GM19372 (cell line): ENCODE results near the gene ZNF841.
A peak's percentile ranks its signal among the peaks of the same experiment; 100 is the strongest.
"Not testable (repeated sequence)": the region's sequence is repeated elsewhere in the genome, so short reads cannot be mapped to it uniquely, and the experiment has no call there.

ENCODE experiments used
- ATAC-seq: cut with Tn5 transposase; IDR thresholded peaks from one replicate; pipeline ENCODE4 v1.9.1; 2021; ENCODE audit warnings: mild to moderate bottlenecking, low read depth, moderate library complexity; ENCODE audit not compliant: unreplicated experiment

Gene ZNF841

DNA sequence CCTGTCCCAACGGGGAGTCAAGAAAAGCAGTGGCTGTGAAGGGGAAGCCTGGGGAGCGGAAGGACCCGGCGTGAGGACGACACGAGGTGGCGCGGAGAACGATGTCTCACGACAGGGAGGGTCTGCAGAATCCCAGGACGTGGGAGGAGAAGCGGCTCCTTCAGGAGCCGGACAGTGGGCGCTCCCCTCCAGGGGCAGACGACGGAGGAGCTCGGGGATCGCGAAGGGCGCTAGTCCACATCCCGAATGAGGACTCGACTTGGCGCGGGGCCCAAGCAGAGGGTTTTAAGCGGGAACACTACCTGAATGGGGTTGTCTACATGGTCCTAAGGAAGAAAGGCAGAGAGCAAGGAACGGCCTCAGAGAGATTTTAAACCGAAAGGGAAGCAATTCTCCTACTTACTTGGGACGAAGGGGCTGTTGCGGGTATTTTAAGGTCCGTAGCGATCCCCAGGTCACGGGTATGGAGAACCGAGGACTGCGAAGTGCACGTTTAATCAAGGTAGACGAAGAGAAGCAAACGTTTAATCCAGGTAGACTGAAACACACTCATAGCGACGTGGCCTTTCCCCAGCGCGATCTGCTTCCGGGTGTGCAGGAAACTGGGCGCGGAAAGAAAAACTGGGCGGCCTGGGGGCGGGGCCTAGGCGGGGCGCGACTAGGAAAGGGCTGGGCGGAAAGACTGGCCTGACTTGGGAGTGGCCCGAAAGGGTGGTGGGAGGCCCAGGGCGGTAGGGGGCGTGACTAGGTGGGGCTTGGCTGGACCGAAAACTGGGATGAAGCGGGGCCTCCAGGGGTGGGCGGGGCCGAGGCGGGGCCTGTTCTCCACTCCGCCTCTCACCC is at the start of gene ZNF841:
ZNF841 (minus strand) TSS at position 594 of the 843 bp plus-strand sequence. CDS start 10,964 bp downstream, outside the sequence.
- ATAC-seq: no peak

DNA sequence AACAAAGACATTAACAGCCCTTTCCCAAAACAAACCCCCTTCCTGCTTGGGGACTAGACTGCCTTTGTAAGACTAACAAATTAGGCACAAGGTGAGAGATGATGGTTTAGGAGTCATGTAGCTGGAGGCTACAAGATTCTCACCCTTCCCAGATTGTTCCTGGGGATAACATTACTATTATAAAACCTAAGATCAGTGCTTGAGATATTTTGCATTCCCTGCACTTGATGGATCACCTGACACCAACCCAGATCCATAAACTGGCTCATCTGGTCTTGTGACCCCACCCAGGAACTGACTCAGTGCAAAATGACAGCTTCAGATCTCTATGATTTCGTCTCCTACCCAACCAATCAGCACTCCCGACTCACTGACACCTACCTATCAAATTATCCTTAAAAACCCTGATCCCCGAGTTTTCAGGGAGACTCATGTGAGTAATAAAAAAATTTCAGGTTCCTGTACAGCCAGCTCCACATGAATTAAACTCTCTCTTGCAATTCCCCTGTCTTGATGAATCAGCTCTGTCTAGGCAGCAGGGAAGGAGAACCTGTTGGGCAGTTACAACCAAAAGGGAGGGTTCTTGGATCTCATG is 46.5 kb upstream of the ZNF841 start:
- no peak for ATAC-seq

DNA sequence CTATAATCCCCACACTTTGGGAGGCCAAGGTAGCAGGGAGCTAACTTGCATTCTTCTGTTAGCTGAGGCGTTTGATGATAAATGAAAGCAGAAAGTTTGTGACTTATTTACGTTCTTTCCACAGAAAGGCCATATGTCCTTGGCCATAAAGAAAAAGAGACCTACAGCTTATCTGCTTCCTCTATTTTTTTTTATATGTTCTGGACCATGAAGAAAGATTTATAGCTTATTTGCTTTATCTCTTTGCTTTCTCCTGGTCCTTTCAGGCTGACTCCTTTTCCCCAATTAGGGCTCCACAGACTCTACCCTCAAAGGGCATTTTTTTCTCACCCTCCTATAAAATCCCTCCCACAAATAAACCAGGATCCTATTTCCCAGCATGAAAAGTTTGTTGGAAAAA is 45.6 kb upstream of the ZNF841 start:
- ATAC-seq: no peak

DNA sequence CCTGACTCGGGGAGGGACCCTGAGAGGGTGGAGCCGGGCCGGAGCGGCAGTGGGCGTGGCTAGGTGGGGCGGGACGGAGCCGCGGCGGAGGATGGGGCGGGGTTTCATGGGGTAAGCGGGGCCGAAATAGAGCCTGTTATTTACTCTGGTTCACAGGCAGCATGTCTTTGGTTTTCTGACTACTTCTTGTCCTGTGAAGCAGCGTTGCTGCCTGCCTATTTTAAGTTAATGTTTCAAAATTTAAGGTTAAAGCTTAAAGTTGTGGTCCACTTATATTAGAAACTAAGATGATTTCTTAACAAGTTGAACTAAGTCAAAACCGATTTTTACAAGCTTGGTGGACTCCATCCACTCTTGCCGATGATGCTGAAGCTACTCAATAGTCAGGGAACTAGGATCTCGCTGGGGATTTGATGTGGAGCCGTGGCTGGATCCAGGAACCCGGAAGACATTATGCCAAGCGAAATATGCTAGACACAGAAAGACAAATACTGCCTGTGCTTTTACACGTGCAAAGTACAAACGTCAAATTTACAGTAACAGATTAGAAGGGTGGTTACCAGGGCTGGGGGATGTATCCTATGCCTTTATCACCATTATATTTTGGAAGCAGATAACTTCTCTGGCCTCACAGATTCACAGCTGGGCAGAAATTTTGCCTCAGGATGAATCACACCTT is 44.6 kb upstream of the ZNF841 start:
- ATAC-seq: peak; percentile 93

DNA sequence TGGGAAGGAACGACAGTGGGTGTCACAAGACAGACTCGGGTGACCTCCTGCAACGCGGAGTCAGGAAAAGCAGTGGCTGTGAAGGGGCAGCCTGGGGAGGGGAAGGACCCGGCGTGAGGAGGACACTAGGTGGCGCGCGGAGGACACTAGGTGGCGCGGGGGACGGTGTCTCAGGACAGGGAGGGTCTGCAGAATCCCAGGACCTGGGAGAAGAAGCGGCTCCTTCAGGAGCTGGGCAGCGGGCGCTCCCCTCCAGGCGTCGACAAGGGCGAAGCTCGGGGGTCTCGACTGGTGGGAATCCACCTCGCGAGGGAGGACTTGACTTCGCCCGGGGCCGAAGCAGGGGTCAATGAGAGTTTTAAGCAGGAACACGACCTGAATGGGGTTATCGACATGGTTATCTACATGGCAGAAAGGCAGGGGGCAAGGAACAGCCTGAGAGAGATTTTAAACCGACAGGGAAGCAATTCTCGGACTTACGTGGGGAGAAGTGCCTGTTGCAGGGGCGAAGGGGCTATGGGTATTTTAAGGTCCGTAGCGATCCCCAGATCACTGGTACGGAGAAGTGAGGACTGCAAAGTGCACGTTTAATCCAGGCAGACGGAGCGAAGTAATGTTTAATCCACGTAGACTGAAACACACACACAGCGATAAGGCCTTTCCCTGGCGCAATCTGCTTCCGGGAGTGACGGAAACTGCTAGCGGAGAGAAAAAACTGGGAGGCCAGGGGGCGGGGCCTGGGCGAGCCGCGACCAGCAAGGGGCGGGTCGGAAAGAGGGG is 43.9 kb upstream of the ZNF841 start, which contains the start of gene ZNF616:
ZNF616 (minus strand) TSS at position 687 of the 780 bp plus-strand sequence. CDS start 9,426 bp downstream, outside the sequence.
- peak; percentile 59 for ATAC-seq

DNA sequence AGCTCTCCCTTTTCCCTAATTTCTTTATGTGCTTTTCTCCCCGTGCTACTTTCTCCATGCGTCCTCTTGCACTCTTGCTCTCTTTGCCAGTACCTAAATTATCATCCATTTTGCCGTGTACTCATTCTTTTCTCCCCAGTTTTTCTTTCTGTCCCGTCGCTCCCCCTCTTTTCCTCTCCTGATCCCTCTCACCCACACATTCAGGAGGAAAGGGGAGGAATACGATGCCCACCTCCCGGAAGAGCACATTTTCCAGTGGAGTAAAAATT is 43.4 kb upstream of the ZNF841 start:
- no peak for ATAC-seq

DNA sequence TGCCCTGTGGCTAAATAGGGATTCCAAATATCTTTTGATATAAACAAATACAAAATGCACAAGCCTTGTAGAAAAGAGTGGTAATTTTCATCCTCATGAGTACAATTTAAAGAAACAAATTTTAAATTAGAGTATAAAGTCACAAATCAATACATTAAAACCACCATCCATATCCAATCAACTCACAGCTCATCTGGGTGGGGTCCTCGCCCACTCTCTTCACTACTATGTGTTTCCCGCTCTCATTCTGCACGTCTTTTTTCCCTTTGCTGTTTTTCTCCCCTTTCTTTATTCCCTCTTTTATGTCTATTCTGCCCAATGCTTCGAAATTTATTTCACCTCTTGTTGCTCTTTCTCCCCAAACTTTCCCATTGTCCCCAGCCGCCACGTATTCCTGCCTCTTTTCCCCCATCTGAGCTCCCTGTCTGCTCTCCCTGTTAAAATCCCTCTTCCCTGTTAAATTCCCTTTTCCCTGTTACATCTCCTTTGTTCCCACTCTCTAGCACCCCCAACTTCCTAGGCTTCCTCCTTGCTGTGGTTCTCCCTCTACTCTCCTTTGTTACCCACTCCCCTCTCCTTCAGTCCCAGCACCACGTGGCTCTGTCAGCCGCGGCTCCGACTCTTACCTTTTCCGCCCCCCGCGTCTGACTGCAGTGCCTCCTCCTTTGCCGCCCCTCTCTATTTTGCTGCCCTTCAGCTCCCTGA is 42.9 kb upstream of the ZNF841 start:
- no peak for ATAC-seq

DNA sequence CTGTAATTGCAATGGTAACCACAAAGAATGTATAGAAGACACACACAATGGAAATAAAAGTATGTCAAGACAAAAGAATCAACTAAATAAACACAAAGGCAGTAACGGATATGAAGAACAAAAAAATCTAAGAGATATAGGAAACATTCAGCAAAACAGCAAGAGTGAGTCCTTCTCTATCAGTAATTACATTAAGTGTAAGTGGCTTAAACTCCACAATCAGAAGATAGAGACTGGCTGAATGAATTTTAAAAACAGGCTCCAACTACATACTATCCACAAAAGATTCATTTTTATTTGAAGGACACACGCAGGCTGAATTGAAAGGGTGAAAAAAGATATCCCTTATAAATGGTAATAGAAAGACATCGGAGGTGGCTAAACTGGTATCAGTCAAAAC is 24.7 kb upstream of the ZNF841 start:
- no peak for ATAC-seq

DNA sequence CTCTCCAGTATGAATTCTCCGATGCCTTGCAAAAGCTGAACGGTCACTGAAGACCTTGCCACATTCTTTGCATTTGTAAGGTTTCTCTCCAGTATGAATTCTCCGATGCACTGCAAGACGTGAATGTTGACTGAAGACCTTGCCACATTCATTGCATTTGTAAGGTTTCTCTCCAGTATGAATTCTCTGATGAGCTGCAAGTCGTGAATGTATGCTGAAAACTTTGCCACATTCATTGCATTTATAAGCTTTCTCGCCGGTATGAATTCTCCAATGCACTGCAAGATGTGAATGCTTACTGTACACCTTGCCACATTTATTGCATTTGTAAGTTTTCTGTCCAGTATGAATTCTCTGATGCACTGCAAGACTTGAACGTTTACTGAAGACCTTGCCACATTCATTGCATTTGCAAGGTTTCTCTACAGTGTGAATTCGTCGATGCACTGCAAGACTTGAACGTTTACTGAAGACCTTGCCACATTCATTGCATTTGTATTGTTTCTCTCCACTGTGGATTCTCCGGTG is 20.0 kb upstream of the ZNF841 start:
- no peak for ATAC-seq

DNA sequence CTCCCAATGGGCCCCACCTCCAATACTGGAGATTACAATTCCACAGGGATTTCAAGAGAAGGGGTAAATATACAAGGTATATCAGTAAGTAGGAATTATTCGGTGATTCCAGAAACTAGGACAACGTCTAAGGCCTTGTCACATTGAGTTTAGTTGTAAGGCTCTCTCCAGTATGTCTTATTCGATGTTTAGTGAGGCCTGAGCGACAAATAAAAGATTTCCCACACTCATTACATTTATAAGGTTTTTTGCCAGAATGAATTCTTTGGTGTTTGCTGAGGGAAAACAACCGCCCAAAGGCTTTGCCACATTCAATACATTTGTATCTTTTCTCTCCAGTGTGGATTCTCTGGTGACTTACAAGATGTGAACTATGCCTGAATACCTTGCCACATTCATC is 19.1 kb upstream of the ZNF841 start:
- ATAC-seq: no peak

DNA sequence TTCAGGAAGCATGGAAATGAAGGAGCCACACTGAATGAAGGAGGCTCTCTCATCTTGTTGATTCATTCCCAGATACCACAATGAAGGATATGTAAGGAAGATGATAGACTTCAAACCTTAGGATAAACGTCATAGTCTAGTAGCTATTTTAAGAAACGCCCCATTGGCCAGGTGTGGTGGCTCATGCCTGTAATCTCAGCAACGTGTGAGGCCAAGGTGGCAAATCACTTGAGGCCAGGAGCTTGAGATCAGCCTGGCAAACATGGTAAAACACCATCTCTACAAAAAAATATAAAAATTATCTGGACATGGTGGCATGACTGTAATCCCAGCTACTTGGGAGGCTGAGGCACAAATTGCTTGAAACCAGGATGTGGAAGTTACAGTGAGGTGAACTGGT is 17.1 kb upstream of the ZNF841 start:
- ATAC-seq: no peak

DNA sequence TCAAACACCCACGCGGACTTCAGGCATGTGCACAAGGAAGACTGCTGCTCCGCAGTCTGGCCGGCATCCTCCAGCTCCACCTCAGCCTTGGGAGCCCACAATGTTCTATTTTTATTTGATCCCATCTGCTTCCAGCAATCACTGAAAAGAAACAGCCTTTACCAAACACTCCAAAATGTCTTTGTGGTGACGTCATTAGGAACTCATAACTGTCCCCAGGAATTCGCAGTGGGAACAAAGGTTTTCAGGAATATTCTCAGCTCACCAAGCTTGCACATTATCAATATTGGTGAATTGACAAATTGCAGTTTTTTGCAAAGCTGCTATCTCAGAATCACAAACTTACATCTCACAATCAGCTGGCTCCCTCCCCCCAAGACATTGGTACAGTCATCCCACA is 15.2 kb upstream of the ZNF841 start:
- no peak for ATAC-seq

DNA sequence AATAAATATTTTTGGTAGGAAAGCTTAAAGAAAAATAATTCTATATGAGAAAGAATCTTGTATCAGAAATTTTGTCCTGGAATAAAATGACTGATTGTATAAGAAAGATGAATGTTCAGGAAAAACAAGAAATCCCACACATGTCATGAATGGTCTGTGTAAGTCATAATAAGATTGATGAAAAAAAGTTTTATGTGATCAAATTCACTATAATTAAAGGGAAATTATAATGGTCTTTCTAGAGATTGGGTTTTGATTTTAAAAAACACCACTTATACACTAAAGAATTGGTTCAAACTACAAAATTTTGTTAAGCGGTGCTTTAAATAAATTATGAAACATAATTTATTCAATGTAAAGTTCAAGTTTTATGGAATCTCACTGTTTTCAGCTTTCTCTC is 7.2 kb upstream of the ZNF841 start:
- no peak for ATAC-seq

DNA sequence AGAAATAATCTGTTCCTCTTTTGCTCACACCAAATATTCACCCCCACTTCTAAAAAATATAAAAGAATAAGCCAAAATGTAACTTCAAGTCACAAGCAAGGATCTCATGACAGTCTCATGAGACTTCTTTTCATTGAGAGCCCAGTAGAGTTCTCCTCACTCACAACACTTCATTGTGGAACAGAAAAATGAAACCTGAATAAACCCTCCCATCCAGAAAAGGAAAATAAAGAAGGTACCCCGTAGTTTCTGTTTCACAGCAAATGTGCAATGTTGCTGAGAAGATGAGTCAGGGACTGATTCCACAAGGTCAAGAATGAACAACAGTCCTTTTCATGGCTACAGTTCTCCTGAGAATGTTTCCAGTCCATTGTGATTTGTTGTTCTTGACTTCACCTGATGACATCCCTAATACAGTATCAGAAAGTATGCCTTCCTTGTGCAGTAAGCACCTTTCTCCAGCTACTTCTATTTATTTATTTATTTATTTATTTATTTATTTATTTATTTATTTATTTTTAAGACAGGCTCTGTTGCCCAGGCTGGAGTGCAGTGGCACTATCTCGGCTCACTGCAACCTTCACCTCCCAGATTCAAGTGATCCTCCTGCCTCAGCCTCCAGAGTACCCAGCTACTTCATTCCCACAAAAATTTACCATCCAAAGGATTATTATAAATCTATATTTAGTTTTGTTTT is 6.4 kb upstream of the ZNF841 start:
- ATAC-seq: no peak

DNA sequence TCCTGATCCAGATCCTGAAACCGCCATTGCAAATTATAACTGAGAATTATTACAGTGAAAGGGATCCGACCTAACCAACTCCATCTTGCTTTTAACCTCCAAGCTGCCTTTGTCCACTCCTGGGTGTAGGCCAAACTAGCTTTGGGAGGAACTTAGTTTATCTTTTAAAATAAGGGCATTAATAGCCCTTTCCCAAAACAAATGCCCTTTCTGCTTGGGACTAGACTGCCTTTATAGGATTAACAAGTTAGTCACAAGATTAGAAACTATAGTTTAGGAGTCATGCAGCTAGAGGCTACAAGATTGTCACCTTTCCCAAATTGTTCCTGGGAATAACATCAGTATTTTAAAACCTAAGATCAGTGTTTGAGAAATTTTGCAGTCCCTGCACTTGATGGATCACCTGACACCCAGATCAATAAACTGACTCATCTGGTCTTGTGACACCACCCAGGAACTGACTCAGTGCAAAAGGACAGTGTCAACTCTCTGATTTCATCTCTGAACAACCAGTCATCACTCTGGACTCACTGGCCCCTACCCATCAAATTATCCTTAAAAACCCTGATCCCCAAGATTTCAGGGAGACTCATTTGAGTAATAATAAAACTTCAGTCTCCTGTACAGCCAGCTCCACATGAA is 4.1 kb upstream of the ZNF841 start:
- no peak for ATAC-seq

DNA sequence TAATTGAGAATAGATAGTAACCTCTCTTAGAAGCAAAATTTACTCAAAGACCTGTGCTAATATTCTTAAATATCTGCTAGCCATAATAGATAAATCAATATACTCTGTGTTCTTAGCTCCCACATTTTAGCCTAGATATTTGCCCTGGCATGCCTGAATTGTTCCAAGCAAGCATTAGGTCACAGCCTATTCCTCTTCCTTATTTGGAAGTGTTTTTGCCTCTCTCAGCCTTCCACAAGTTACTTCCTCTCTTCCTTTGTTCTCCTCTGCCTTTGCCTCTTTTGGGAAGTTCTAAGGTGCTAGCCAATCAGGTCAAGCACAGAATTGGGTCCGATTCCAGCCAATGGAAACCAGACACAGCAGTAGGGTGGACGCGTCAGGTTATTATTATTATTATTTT is 851 bp upstream of the ZNF841 start:
- not testable (repeated sequence) for ATAC-seq

DNA sequence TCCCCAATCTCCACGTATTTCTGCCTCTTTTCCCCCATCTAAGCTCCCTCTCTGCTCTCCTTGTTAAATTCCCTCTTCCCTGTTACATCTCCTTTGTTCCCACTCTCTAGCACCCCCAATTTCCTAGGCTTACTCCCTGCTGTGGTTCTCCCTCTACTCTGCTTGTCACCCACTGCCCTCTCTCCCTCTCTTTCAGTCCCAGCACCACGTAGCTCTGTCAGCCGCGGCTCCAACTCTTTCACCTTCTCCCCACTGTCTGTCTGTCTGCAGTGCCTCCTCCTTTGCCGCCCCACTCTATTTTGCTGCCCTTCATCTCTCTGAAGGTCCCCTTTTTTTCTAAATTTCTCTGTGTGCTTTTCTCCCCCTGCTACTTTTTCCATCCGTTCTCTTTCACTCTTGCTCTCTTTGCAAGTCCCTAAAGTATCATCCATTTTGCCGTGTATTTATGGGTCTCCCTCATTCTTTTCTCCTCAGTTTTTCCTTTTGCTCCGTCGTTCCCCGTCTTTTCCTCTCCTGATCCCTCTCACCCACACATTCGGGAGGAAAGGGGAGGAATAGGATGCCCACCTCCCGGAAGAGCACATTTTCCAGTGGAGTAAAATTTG is 937 bp downstream of the ZNF841 start:
- ATAC-seq: no peak

DNA sequence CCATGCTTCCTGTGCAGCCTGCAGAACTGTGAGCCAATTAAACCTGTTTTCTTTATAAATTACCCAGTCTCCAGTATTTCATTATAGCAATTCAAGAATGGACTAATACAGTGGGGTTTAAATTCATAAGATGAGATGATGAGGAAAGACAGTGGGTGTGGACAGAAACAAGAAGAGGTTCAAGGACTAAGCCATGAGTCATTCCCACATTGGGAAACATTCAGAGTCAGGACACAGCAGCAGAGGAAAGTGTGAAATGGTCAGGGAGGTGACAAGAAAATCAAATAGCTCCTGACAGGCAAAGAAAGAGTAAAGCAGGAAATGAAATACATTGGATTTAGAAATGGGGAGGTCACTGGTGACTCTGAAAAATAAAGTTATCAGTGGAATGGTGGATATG is 9.1 kb downstream of the ZNF841 start:
- no peak for ATAC-seq

DNA sequence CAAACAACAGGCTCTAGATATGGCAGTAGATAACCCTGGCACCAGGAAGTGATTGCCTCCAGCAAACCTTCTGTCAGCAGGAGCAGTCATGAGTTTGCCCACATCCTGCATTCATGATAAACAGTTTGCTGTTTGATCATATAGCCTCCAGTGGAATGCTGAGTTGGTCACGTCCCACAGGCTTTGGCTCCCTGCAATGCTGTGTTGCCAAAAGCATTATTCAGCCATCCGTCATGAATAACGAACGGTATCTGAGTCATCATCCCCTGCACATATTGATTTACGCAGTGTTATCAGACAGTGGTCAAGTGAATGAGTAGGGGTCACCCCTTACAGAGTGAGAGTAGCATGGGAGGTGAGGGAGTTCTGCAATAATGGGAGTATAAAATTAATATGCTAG is 25.1 kb downstream of the ZNF841 start:
- no peak for ATAC-seq
